ENCODE data around the gene ZNF490.
"Not testable (repeated sequence)": the region's sequence is repeated elsewhere in the genome, so short reads cannot be mapped to it uniquely, and the experiment has no call there.

The ZNF490 gene

DNA sequence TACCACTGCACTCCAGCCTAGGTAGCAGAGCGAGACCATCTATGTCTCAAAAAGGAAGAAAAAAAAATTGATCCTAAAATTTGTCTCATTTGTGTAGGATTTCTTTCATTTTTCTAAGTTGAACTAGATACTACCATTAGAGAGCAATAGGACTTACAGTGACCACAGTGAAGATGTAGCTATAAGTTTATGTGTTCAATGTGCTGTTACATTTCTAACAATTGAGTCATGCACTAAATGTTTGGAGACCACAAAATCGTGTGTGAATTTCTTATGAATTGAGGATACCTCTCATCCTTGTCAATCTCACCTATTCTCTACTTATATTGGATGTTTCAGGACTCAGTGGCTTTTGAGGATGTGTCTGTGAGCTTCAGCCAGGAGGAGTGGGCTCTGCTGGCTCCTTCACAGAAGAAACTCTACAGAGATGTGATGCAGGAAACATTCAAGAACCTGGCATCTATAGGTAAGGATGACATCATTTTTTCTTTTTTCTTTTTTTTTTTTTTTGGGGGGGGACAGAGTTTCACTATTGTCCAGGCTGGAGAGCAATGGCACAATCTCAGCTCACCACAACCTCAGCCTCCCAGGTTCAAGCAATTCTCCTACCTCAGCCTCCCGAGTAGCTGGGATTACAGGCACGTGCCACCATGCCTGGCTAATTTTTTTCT, 12.9 kb upstream of the ZNF490 start:
- Histone ChIP-seq H3K4me1 (ENCODE audit: control extremely low read depth in 1 of 4, control insufficient read depth in 4 of 4, insufficient read depth in 4 of 4, low read length in 3 of 4) (no peaks in the 10 kb centered on the region), H3K27ac (ENCODE audit: insufficient read depth in 1 of 2, low read depth in 1 of 2, low read length in 2 of 2, poor library complexity in 1 of 2, severe bottlenecking in 2 of 2) (no peak overlapping the region), H3K4me3 (ENCODE audit: control insufficient read depth in 1 of 7, extremely low read depth in 1 of 7, insufficient read depth in 4 of 7, low read depth in 2 of 7, low read length in 6 of 7) (no peak overlapping the region), H3K9me3 (ENCODE audit: control extremely low read depth in 1 of 5, control insufficient read depth in 4 of 5, insufficient read depth in 2 of 5, low read depth in 1 of 5, low read length in 4 of 5) (peaks cover 4 to 19% (median 16%) of the 10 kb centered on the region in 5 experiments), H3K27me3 (replicated peaks in 2 of 5; ENCODE audit: control insufficient read depth in 4 of 5, insufficient read depth in 5 of 5, low read length in 4 of 5) (no peaks in the 10 kb centered on the region), H3K36me3 (ENCODE audit: control insufficient read depth in 4 of 4, insufficient read depth in 4 of 4, low read length in 3 of 4) (peaks cover 21 to 43% (median 34%) of the 10 kb centered on the region in 4 experiments)
- WGBS (ENCODE audit: insufficient coverage): 100% methylated on average over 2 of the region's 4 CpGs
- no peak for DNase-seq
- ChIA-PET CTCF (interaction anchor here (1.2 kb wide), 1 partner anchor 60 kb away, joined by 3 read pairs; no protein-coding TSS in a partner anchor), POLR2A (no interaction called here)

DNA sequence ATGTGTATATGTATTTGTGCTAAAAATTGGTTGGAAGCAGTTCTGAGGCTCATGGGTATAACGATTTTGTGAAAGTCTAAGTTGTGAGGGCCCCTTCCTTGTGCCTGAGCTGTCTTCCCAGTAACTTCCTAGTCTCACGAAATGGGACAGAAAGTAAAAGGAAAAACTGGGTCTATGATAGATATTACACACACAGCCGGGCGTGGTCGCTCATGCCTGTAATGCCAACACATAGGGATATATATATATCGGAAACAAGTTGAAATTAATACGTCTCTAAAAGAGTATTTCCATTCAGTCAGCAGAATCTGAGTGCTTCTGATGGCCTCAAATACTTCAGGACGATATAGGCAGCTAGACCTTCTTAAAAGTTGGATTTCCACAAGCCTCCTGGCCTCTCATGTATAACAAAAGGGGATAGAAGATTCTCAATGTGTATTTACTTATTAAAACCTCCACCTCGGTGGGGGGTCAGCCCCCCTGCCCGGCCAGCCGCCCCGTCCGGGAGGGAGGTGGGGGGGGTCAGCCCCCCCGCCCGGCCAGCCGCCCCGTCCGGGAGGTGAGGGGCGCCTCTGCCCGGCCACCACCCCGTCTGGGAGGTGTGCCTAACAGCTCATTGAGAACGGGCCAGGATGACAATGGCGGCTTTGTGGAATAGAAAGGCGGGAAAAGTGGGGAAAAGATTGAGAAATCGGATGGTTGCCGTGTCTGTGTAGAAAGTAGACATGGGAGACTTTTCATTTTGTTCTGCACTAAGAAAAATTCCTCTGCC, 10.8 kb upstream of the ZNF490 start:
- DNase-seq; CTCF ChIA-PET; H3K27ac ChIP-seq (ENCODE audit: insufficient read depth in 1 of 2, low read depth in 1 of 2, low read length in 2 of 2, poor library complexity in 1 of 2, severe bottlenecking in 2 of 2); H3K27me3 ChIP-seq (replicated peaks in 2 of 5; ENCODE audit: control insufficient read depth in 4 of 5, insufficient read depth in 5 of 5, low read length in 4 of 5); H3K4me3 ChIP-seq (ENCODE audit: control insufficient read depth in 1 of 7, extremely low read depth in 1 of 7, insufficient read depth in 4 of 7, low read depth in 2 of 7, low read length in 6 of 7); POLR2A ChIA-PET; H3K9me3 ChIP-seq (ENCODE audit: control extremely low read depth in 1 of 5, control insufficient read depth in 4 of 5, insufficient read depth in 2 of 5, low read depth in 1 of 5, low read length in 4 of 5); H3K4me1 ChIP-seq (ENCODE audit: control extremely low read depth in 1 of 4, control insufficient read depth in 4 of 4, insufficient read depth in 4 of 4, low read length in 3 of 4): not testable (repeated sequence)
- WGBS (ENCODE audit: insufficient coverage): 95% methylated on average over 3 of the region's 26 CpGs
- peaks cover 8 to 26% (median 16%) of the 10 kb centered on the region in 4 experiments for H3K36me3 ChIP-seq (ENCODE audit: control insufficient read depth in 4 of 4, insufficient read depth in 4 of 4, low read length in 3 of 4)

DNA sequence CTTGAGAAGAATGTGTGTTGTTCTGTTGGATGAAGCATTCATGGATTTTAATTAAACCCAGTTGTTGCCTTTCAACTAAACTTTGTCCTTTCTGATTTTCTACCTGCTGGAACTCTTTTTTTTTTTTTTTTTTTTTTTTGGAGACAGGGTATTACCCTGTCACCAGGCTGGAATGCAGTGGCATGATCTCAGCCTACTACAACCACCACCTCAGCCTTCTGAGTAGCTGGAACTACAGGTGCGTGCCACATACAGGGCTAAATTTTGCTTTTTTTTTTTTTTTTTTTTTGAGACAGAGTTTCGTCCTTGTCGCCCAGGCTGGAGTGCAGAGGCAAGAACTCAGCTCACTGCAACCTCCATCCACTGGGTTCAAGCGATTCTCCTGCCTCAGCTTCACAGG, 7.0 kb upstream of the ZNF490 start:
- peaks cover 0 to 16% (median 14%) of the 10 kb centered on the region in 4 experiments for H3K4me1 ChIP-seq (ENCODE audit: control extremely low read depth in 1 of 4, control insufficient read depth in 4 of 4, insufficient read depth in 4 of 4, low read length in 3 of 4)
- H3K9me3 ChIP-seq (ENCODE audit: control extremely low read depth in 1 of 5, control insufficient read depth in 4 of 5, insufficient read depth in 2 of 5, low read depth in 1 of 5, low read length in 4 of 5): no peaks in the 10 kb centered on the region
- no peaks in the 10 kb centered on the region for H3K27me3 ChIP-seq (replicated peaks in 2 of 5; ENCODE audit: control insufficient read depth in 4 of 5, insufficient read depth in 5 of 5, low read length in 4 of 5)
- ChIA-PET POLR2A (no interaction called here), CTCF (interaction anchor here (0.9 kb wide), 1 partner anchor 46 kb away, joined by 3 read pairs; no protein-coding TSS in a partner anchor)
- peaks cover 0 to 15% (median 2%) of the 10 kb centered on the region in 4 experiments for H3K36me3 ChIP-seq (ENCODE audit: control insufficient read depth in 4 of 4, insufficient read depth in 4 of 4, low read length in 3 of 4)
- DNase-seq: no peak
- H3K4me3 ChIP-seq (ENCODE audit: control insufficient read depth in 1 of 7, extremely low read depth in 1 of 7, insufficient read depth in 4 of 7, low read depth in 2 of 7, low read length in 6 of 7): no peak overlapping the region
- H3K27ac ChIP-seq (ENCODE audit: insufficient read depth in 1 of 2, low read depth in 1 of 2, low read length in 2 of 2, poor library complexity in 1 of 2, severe bottlenecking in 2 of 2): no peak overlapping the region
- WGBS (ENCODE audit: insufficient coverage): no CpG with 5 or more reads among the region's 4 CpGs

DNA sequence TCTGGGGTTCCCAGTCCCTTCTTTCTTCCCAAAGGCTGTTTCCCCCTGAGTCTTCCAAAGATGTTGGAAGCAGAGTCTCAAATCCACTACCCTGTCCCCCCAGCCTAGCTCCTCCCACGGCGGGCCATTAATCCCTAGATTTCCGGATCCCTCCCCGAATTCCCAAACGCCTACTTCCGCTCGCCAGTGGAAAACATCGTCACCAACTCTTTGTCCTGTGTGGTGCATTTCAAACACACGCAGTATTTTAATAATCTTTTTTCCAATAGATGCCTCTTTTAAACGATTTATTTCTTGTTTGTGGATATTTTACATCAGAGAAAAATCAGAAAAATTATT, 717 bp upstream of the ZNF490 start:
- DNase-seq: no peak
- 2% methylated on average over 5 of the region's 10 CpGs for WGBS (ENCODE audit: insufficient coverage)
- H3K27ac ChIP-seq (ENCODE audit: insufficient read depth in 1 of 2, low read depth in 1 of 2, low read length in 2 of 2, poor library complexity in 1 of 2, severe bottlenecking in 2 of 2): peak overlapping the region; percentile 88 to 92
- no peaks in the 10 kb centered on the region for H3K9me3 ChIP-seq (ENCODE audit: control extremely low read depth in 1 of 5, control insufficient read depth in 4 of 5, insufficient read depth in 2 of 5, low read depth in 1 of 5, low read length in 4 of 5)
- H3K4me1 ChIP-seq (ENCODE audit: control extremely low read depth in 1 of 4, control insufficient read depth in 4 of 4, insufficient read depth in 4 of 4, low read length in 3 of 4): peaks cover 6 to 44% (median 34%) of the 10 kb centered on the region in 4 experiments
- H3K36me3 ChIP-seq (ENCODE audit: control insufficient read depth in 4 of 4, insufficient read depth in 4 of 4, low read length in 3 of 4): peaks cover 6 to 24% (median 8%) of the 10 kb centered on the region in 4 experiments
- ChIA-PET POLR2A (no interaction called here), CTCF (interaction anchor here (1.0 kb wide), 1 partner anchor 38 kb away, joined by 3 read pairs; no protein-coding TSS in a partner anchor)
- peak overlapping the region; percentile 91 to 99 (median 97) for H3K4me3 ChIP-seq (ENCODE audit: control insufficient read depth in 1 of 7, extremely low read depth in 1 of 7, insufficient read depth in 4 of 7, low read depth in 2 of 7, low read length in 6 of 7)
- no peaks in the 10 kb centered on the region for H3K27me3 ChIP-seq (replicated peaks in 2 of 5; ENCODE audit: control insufficient read depth in 4 of 5, insufficient read depth in 5 of 5, low read length in 4 of 5)

DNA sequence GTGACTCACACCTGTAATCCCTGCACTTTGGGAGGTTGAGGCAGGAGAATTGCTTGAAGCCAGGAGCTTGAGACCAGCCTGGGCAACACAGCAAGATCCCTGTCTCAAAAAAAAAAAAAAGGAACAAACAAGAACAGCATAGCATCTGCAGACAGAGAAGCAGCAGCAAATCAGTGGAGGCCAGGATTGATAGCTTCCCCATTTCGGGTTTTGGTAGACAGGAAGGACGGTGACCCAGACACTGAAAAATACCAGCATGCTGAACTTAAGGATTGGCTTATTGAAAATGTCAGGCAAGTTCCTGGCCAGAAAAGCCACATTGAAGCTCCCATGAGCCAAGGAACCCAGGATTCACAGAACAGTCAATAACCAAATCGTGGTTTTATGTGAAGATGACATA, 3.0 kb downstream of the ZNF490 start:
- WGBS (ENCODE audit: insufficient coverage): 8% methylated on average over 2 of the region's 3 CpGs

DNA sequence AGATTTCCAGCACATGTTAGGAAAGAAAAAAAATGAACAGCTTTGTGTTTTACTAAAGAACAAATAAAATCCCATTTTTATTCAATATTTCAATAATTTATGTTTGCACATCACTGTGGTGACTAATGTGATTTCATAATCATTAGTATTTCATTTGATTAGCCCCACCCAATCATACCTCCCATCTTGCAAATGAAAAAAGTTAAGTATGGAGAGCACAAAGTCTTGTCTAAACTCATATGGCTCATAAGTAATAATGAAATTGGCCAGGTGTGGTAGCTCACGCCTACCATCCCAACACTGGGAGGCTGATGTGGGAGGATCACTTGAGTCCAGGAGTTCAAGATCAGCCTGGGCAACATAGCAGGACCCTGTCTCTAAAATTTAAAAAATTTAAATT, 3.8 kb downstream of the ZNF490 start:
- ChIA-PET CTCF (no interaction called here), POLR2A (interaction anchor here (0.6 kb wide), 1 partner anchor 75 kb away, joined by 3 read pairs; the partner anchor contains the start of gene DHPS)
- H3K27ac ChIP-seq (ENCODE audit: insufficient read depth in 1 of 2, low read depth in 1 of 2, low read length in 2 of 2, poor library complexity in 1 of 2, severe bottlenecking in 2 of 2): no peak overlapping the region
- no peak overlapping the region for H3K4me3 ChIP-seq (ENCODE audit: control insufficient read depth in 1 of 7, extremely low read depth in 1 of 7, insufficient read depth in 4 of 7, low read depth in 2 of 7, low read length in 6 of 7)
- DNase-seq: no peak
- H3K36me3 ChIP-seq (ENCODE audit: control insufficient read depth in 4 of 4, insufficient read depth in 4 of 4, low read length in 3 of 4): peaks cover 5 to 21% (median 16%) of the 10 kb centered on the region in 4 experiments
- H3K27me3 ChIP-seq (replicated peaks in 2 of 5; ENCODE audit: control insufficient read depth in 4 of 5, insufficient read depth in 5 of 5, low read length in 4 of 5): no peaks in the 10 kb centered on the region
- H3K4me1 ChIP-seq (ENCODE audit: control extremely low read depth in 1 of 4, control insufficient read depth in 4 of 4, insufficient read depth in 4 of 4, low read length in 3 of 4): peaks cover 3 to 33% (median 23%) of the 10 kb centered on the region in 4 experiments
- no peaks in the 10 kb centered on the region for H3K9me3 ChIP-seq (ENCODE audit: control extremely low read depth in 1 of 5, control insufficient read depth in 4 of 5, insufficient read depth in 2 of 5, low read depth in 1 of 5, low read length in 4 of 5)
- 100% methylated on average over 1 of the region's 1 CpG for WGBS (ENCODE audit: insufficient coverage)

More for the DNA sequence above, 3.0 kb downstream of the ZNF490 start:
- H3K36me3 ChIP-seq (ENCODE audit: control insufficient read depth in 4 of 4, insufficient read depth in 4 of 4, low read length in 3 of 4): peaks cover 5 to 21% (median 12%) of the 10 kb centered on the region in 4 experiments
- H3K9me3 ChIP-seq (ENCODE audit: control extremely low read depth in 1 of 5, control insufficient read depth in 4 of 5, insufficient read depth in 2 of 5, low read depth in 1 of 5, low read length in 4 of 5): no peaks in the 10 kb centered on the region
- ChIA-PET CTCF (interaction anchor here (0.6 kb wide), 1 partner anchor 50 kb away, joined by 4 read pairs; no protein-coding TSS in a partner anchor), POLR2A (no interaction called here)
- peaks cover 6 to 41% (median 26%) of the 10 kb centered on the region in 4 experiments for H3K4me1 ChIP-seq (ENCODE audit: control extremely low read depth in 1 of 4, control insufficient read depth in 4 of 4, insufficient read depth in 4 of 4, low read length in 3 of 4)
- no peak overlapping the region for H3K27ac ChIP-seq (ENCODE audit: insufficient read depth in 1 of 2, low read depth in 1 of 2, low read length in 2 of 2, poor library complexity in 1 of 2, severe bottlenecking in 2 of 2)
- DNase-seq: peak in 2 of 3 donors; percentile 60
- no peaks in the 10 kb centered on the region for H3K27me3 ChIP-seq (replicated peaks in 2 of 5; ENCODE audit: control insufficient read depth in 4 of 5, insufficient read depth in 5 of 5, low read length in 4 of 5)
- no peak overlapping the region for H3K4me3 ChIP-seq (ENCODE audit: control insufficient read depth in 1 of 7, extremely low read depth in 1 of 7, insufficient read depth in 4 of 7, low read depth in 2 of 7, low read length in 6 of 7)

All from common myeloid progenitor, CD34-positive (primary cell).